H1 (cell line): Measurements from ENCODE around the gene SPTLC3. TPM values are rescaled to one million over a fixed set of nuclear protein-coding genes. Genes with fewer than 3 reads are reported as not detected.

Experiments
- CTCF ChIA-PET: fragments of 300-600 bp; sonication (Branson Sonifier 250); formaldehyde crosslinking; loops from one replicate; lab custom pipeline; 2021; ENCODE audit not compliant: partially characterized antibody; lab: Charles Lee
- POLR2A ChIA-PET: fragments of 300-600 bp; sonication (Branson Sonifier 250); formaldehyde crosslinking; loops from one replicate; lab custom pipeline; 2021; ENCODE audit warnings: inconsistent platforms; ENCODE audit not compliant: partially characterized antibody; lab: Charles Lee
- DNase-seq, 2 experiments: peaks; one replicate each; pipeline versions ENCODE4 v3.0.0 to v3.0.0-alpha.2; 2010 to 2022; ENCODE audit warnings: low spot score in 2 of 2, low read depth in 1 of 2, mixed read lengths in 1 of 2
- FAIRE-seq: peaks from 2 replicates; lab custom pipeline; 2011; peaks lifted over from hg19 to GRCh38; lab: Jason Lieb, UNC
- H2AFZ ChIP-seq: 2 replicates; pipeline ENCODE4 v1.8.1; 2012; ENCODE audit warnings: low read length, inconsistent platforms
- H2AK5ac ChIP-seq: 2 replicates; pipeline ENCODE4 v1.6.1; 2013; ENCODE audit warnings: low read depth, low read length
- H2BK120ac ChIP-seq: replicated peaks from 2 replicates; pipeline ENCODE3; 2013; ENCODE audit warnings: low read depth, low read length, inconsistent platforms
- H2BK12ac ChIP-seq: 2 replicates; pipeline ENCODE4 v1.6.1; 2013; ENCODE audit warnings: low read depth, low read length
- H2BK15ac ChIP-seq: 2 replicates; pipeline ENCODE4 v1.6.1; 2013; ENCODE audit warnings: low read length
- H2BK20ac ChIP-seq: 2 replicates; pipeline ENCODE4 v1.6.1; 2013; ENCODE audit warnings: low read length
- H2BK5ac ChIP-seq: 2 replicates; pipeline ENCODE4 v1.6.1; 2013; ENCODE audit warnings: low read depth, low read length
- H3K14ac ChIP-seq: 2 replicates; pipeline ENCODE4 v1.6.1; 2013; ENCODE audit warnings: inconsistent platforms; ENCODE audit not compliant: insufficient read length
- H3K18ac ChIP-seq: 2 replicates; pipeline ENCODE4 v1.6.1; 2013; ENCODE audit warnings: low read length; ENCODE audit errors: extremely low read depth
- H3K23ac ChIP-seq: 2 replicates; pipeline ENCODE4 v1.6.1; 2013; ENCODE audit warnings: inconsistent platforms; ENCODE audit not compliant: insufficient read length
- H3K23me2 ChIP-seq: 2 replicates; pipeline ENCODE4 v1.6.1; 2013; ENCODE audit warnings: low read depth, low read length
- H3K27ac ChIP-seq: 2 replicates; pipeline ENCODE4 v1.6.1; 2011; ENCODE audit warnings: low read depth, low read length, inconsistent platforms
- H3K27me3 ChIP-seq, 4 experiments: replicated peaks in 1 of 4; 1 replicate in 1 of 4; 2 replicates in 3 of 4; pipeline versions ENCODE4 v1.6.1 to v1.8.1; 2011 to 2013; ENCODE audit warnings: low read length in 3 of 4, mild to moderate bottlenecking in 3 of 4, inconsistent platforms in 2 of 4, mixed read lengths in 2 of 4, moderate library complexity in 1 of 4; ENCODE audit not compliant: control insufficient read depth in 3 of 4, insufficient read depth in 3 of 4; ENCODE audit errors: extremely low read depth in 1 of 4
- H3K36me3 ChIP-seq, 4 experiments: 2 replicates each; pipeline versions ENCODE4 v1.6.1 to v1.8.1; 2011 to 2013; ENCODE audit warnings: mild to moderate bottlenecking in 4 of 4, low read length in 3 of 4, moderate library complexity in 2 of 4, control low read depth in 1 of 4, inconsistent platforms in 1 of 4; ENCODE audit not compliant: insufficient read depth in 4 of 4, control insufficient read depth in 2 of 4
- H3K4ac ChIP-seq: replicated peaks from 2 replicates; pipeline ENCODE3; 2013; ENCODE audit warnings: low read length, low read depth, mixed read lengths, inconsistent platforms; ENCODE audit not compliant: insufficient read length
- H3K4me1 ChIP-seq, 4 experiments: replicated peaks in 1 of 4; 1 replicate in 1 of 4; 2 replicates in 3 of 4; pipeline versions ENCODE4 v1.6.1 to v1.8.1; 2011 to 2013; ENCODE audit warnings: low read length in 3 of 4, inconsistent platforms in 2 of 4, mixed read lengths in 1 of 4; ENCODE audit not compliant: insufficient read depth in 4 of 4, control insufficient read depth in 3 of 4
- H3K4me2 ChIP-seq, 2 experiments: 2 replicates each; pipeline versions ENCODE4 v1.6.1 to v1.8.1; 2011 to 2013; ENCODE audit warnings: low read depth in 2 of 2, low read length in 2 of 2, control low read depth in 1 of 2, inconsistent platforms in 1 of 2, mild to moderate bottlenecking in 1 of 2; ENCODE audit not compliant: insufficient read depth in 1 of 2
- H3K4me3 ChIP-seq, 4 experiments: fragments of 200-600, 300-600 bp in 1 of 4; sonication (generic), shearing (Covaris generic), sonication (Bioruptor Twin) in 1 of 4; 2 replicates each; pipeline versions ENCODE4 v1.5.1 to v1.8.1; 2011 to 2016; ENCODE audit warnings: low read length in 4 of 4, low read depth in 3 of 4, control low read depth in 2 of 4, inconsistent platforms in 2 of 4, mild to moderate bottlenecking in 2 of 4, mixed read lengths in 1 of 4, moderate library complexity in 1 of 4; ENCODE audit not compliant: insufficient read depth in 2 of 4; ENCODE audit errors: extremely low read depth in 1 of 4
- H3K56ac ChIP-seq: replicated peaks from 2 replicates; pipeline ENCODE3; 2013; ENCODE audit warnings: low read depth, mild to moderate bottlenecking, mixed read lengths, low read length, inconsistent platforms; ENCODE audit not compliant: insufficient read length
- H3K79me1 ChIP-seq: 2 replicates; pipeline ENCODE4 v1.6.1; 2013; ENCODE audit warnings: low read depth, low read length, control low read depth
- H3K79me2 ChIP-seq, 2 experiments: 2 replicates each; pipeline versions ENCODE4 v1.6.1 to v1.8.1; 2012 to 2013; ENCODE audit warnings: low read length in 2 of 2, mild to moderate bottlenecking in 2 of 2, inconsistent platforms in 1 of 2; ENCODE audit not compliant: insufficient read depth in 2 of 2, control insufficient read depth in 1 of 2
- H3K9ac ChIP-seq, 4 experiments: replicated peaks in 1 of 4; 1 replicate in 1 of 4; 2 replicates in 3 of 4; pipeline versions ENCODE4 v1.6.1 to v1.8.1; 2011 to 2013; ENCODE audit warnings: low read depth in 3 of 4, low read length in 3 of 4, control low read depth in 2 of 4, mild to moderate bottlenecking in 2 of 4, moderate library complexity in 2 of 4, inconsistent platforms in 1 of 4; ENCODE audit errors: extremely low read depth in 1 of 4
- H3K9me3 ChIP-seq, 2 experiments: 2 replicates each; pipeline versions ENCODE4 v1.6.1 to v1.8.1; 2012 to 2013; ENCODE audit warnings: mild to moderate bottlenecking in 2 of 2, moderate library complexity in 2 of 2, control low read depth in 1 of 2, inconsistent platforms in 1 of 2, low read depth in 1 of 2, low read length in 1 of 2, mixed read lengths in 1 of 2; ENCODE audit not compliant: insufficient read depth in 2 of 2
- H4K20me1 ChIP-seq, 2 experiments: replicated peaks in 1 of 2; 2 replicates each; pipeline versions ENCODE3 to v1.8.1; 2011 to 2013; ENCODE audit warnings: inconsistent platforms in 2 of 2, low read length in 2 of 2, mild to moderate bottlenecking in 1 of 2; ENCODE audit not compliant: insufficient read depth in 2 of 2, control insufficient read depth in 1 of 2
- H4K5ac ChIP-seq: 2 replicates; pipeline ENCODE4 v1.6.1; 2013; ENCODE audit warnings: low read length, low read depth, mixed read lengths, inconsistent platforms; ENCODE audit not compliant: insufficient read length
- H4K8ac ChIP-seq: 2 replicates; pipeline ENCODE4 v1.8.0; 2013; ENCODE audit warnings: mild to moderate bottlenecking, moderate library complexity, low read length, inconsistent platforms; ENCODE audit not compliant: insufficient read depth; ENCODE audit errors: extremely low read depth
- H4K91ac ChIP-seq: replicated peaks from 2 replicates; pipeline ENCODE3; 2013; ENCODE audit warnings: low read length, mixed read lengths, inconsistent platforms; ENCODE audit not compliant: insufficient read length
- CEBPB ChIP-seq: IDR thresholded peaks from 2 replicates; pipeline ENCODE4 v1.6.1; 2012; ENCODE audit warnings: low read depth, low read length
- EP300 ChIP-seq, 2 experiments: IDR thresholded peaks; 1 replicate in 1 of 2; 2 replicates in 1 of 2; pipeline ENCODE4 v1.6.1; 2011 to 2012; ENCODE audit warnings: low read depth in 2 of 2, low read length in 2 of 2, mild to moderate bottlenecking in 2 of 2, borderline replicate concordance in 1 of 2, inconsistent platforms in 1 of 2, moderate library complexity in 1 of 2
- POLR2AphosphoS5 ChIP-seq: IDR thresholded peaks from 2 replicates; pipeline ENCODE4 v1.6.1; 2011; ENCODE audit warnings: low read depth, low read length
- TBP ChIP-seq: IDR thresholded peaks from 2 replicates; pipeline ENCODE4 v1.6.1; 2011; ENCODE audit warnings: low read depth, low read length, improper control_type of control experiment
- ZNF274 ChIP-seq: IDR thresholded peaks from 2 replicates; pipeline ENCODE4 v1.7.0; 2012; ENCODE audit warnings: low read length, borderline replicate concordance; ENCODE audit errors: extremely low read depth
- WGBS, 2 experiments: shearing (Covaris generic) in 1 of 2; methylation state at CpG; one replicate each; pipeline versions ENCODE4 v1.1.6 to v1.1.7; 2013 to 2015; ENCODE audit warnings: low lambda C conversion rate in 2 of 2, mixed read lengths in 2 of 2, inconsistent platforms in 1 of 2, low coverage in 1 of 2, missing lambda C conversion rate in 1 of 2; ENCODE audit not compliant: insufficient replicate concordance in 2 of 2, insufficient coverage in 1 of 2, insufficient read length in 1 of 2; ENCODE audit errors: extremely low coverage in 1 of 2, missing lambda C conversion rate in 1 of 2; 5-methylcytosine and 5-hydroxymethylcytosine counted together
- polyA plus RNA-seq, 7 experiments: library from polyadenylated mRNA; depleted of rRNA in 3 of 7; stranded (reverse) in 5 of 7; unstranded in 2 of 7; fragments of >200 nt in 5 of 7; fragments of 200-250 nt in 2 of 7; gene quantifications; 1 replicate in 5 of 7; 2 replicates in 1 of 7; 4 replicates in 1 of 7; pipeline versions ENCODE4 v1.2.1 to v1.2.3, GENCODE V29; 2011 to 2013; ENCODE audit warnings: missing spikeins in 2 of 7, mixed read lengths in 2 of 7
- total RNA-seq: library from RNA; stranded (reverse); fragmentation: NEBNext Ultra II Directional; extraction: Animal tissue kit (Norgen Biotek cat#: 25700); gene quantifications from 2 replicates; pipeline ENCODE4 v1.2.1, GENCODE V29; 2021

SPTLC3 gene
- total and polyA plus RNA-seq, 2 of the 8 experiments (the other 6 are each of a cell fraction or from before 2014, with no cell fraction given): 0.23 to 0.82 TPM

GRCh38 chr20:13118676-13119075 is 109.9 kb downstream of the SPTLC3 start:
- Histone ChIP-seq H2BK120ac (no peak overlapping the region), H2AK5ac (no peak overlapping the region), H3K23ac (no peak overlapping the region), H4K20me1 (no peaks in the 10 kb centered on the region), H2BK12ac (no peak overlapping the region), H3K9me3 (no peaks in the 10 kb centered on the region), H3K56ac (no peak overlapping the region), H3K9ac (no peak overlapping the region), H3K18ac (no peak overlapping the region), H3K36me3 (no peaks in the 10 kb centered on the region), H3K79me2 (no peaks in the 10 kb centered on the region), H4K91ac (no peak overlapping the region), H2BK5ac (no peak overlapping the region), H3K79me1 (no peaks in the 10 kb centered on the region), H3K4me1 (no peaks in the 10 kb centered on the region; a peak in 1 of 7 replicates), H3K23me2 (no peaks in the 10 kb centered on the region), H4K5ac (no peak overlapping the region), H3K4me2 (no peak overlapping the region), H3K4ac (no peak overlapping the region), H2AFZ (no peak overlapping the region; the same call in 1 of the 2 replicates), H4K8ac (no peak overlapping the region), H3K27me3 (no peaks in the 10 kb centered on the region), H2BK20ac (no peak overlapping the region), H2BK15ac (no peak overlapping the region), H3K27ac (no peak overlapping the region), H3K14ac (no peak overlapping the region), H3K4me3 (no peak overlapping the region)
- DNase-seq: no peak
- FAIRE-seq: no peak
- TF ChIP-seq EP300 (IDR thresholded peaks at IDR 0.05; ENCODE audit: borderline replicate concordance in 1 of 2, low read depth in 2 of 2, low read length in 2 of 2) (no peak), CEBPB (no peak), TBP (no peak), POLR2AphosphoS5 (no peak), ZNF274 (no peak)
- ChIA-PET POLR2A (no interaction called here), CTCF (interaction anchor here (0.6 to 4.8 kb wide), 31 partner anchors 8 to 1876 kb away, joined by 3 to 43 read pairs (median 4); no protein-coding TSS in a partner anchor)
- 94% methylated on average over 1 of the region's 1 CpG; no CpG with 5 or more reads in 1 of the 2 experiments for WGBS, 2 experiments
